ENCODE measurements around the gene LCN15.

LCN15 gene

DNA sequence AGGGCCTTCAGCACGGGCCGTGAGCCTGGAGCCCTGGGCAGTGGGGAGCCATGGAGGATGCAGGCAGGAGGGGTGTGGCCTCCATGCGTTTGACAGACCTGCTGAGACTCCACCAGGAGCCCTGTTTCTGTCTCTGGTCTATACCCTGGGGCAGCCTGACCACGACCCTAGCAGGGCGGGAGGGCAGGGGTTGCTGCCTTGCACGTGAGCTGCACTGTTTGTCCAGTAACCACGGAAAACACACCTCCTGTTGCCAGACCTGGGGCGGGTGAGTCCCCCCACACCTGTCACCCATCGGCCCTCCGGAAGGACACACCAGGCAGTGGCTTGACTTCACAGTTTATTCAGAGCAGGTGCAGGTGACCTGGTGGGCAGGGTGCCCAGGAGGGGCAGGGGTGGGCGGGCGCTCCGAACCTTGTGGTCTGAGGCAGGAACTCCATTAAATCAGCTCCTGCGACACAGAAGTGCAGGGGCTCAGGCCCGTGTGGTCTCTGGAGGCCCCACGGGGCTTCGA, 10.2 kb downstream of the LCN15 start:
- peak; percentile 26 for DNase-seq

DNA sequence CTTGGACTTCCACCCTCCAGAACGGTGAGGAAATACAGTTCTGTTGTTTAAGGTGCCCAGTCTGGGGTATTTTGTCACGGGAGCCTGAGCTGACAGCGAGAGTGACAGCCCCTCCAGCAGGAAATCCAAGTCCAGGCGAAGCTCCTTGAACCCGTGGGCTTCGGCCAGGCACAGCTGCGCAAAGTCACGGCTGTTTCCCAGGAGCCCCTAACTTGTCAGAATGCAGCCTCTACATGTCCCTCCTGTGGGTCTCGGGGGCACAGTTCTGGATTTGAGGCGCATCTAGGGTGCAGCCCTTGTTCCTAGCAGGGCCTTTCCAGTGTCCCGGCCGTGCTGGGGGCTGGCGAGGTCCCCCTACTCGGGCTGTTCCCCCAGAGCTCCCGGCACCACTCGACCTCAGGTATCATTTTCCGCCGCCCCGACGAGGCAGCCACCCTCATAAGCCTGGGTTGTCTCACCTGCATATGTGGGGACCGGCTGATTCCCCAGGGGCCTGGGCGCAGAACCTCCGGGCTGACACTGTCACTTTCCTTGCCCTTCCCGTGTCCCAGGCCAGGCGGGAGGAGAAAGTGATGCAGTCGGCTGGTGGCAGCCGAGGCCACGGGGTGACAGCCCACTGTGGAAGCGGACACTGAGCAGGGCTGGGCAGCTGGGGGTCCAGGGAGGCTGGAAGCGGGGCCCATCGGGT, 10.8 kb downstream of the LCN15 start:
- peak; percentile 10 for DNase-seq

DNA sequence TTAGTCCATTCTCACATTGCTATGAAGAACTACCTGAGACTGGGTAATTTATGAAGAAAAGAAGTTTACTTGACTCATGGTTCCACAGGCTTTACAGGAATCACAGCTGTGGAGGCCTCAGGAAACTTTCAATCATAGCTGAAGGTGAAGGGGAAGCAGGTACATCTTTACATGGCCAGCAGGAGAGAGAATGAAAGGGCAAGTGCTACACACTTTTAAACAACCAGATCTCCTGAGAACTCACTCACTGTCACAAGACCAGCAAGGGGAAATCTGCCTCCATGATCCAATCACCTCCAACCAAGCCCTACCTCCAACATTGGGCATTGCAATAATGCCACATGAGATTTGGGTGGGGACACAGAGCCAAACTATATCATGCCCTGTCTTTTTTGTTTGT, 12.5 kb downstream of the LCN15 start:
- DNase-seq, result no peak

DNA sequence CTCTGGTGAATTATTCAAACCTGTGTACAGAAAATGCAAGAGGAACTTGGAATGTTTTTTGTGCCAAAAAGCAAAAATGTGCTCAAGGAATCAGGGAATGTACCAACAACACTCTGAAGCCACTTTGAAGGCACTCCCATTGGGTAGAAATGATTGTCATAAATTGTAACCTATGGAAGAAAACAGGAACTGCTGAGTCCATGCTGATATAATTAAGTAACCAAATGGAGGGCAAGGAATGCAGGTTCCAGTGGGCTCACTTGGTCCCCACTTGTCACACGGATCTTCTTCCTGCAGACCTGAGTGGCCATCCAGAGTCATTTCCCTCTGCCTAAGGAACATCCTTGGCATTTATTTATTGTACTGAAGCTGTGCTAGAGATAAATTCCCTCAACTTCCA, 13.1 kb downstream of the LCN15 start:
- DNase-seq, result no peak

DNA sequence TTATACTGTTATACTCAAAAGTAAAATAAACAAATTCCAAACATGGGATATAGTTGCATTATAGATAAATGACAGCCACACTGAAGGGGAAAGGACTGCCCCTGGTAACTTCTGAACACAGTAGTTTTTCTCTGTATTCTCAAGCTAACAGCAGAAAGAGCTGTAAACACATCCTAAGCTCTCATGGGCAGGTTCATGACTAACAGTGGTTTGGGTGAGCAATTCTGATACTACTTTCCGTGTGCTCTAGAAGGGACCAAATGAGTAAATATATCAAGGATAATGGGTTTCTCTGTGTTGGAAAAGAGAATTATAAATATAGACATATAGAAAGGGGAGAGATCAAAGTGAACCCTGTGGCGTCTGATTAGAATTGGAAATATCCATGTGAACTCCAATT, 13.8 kb downstream of the LCN15 start:
- no peak for DNase-seq

DNA sequence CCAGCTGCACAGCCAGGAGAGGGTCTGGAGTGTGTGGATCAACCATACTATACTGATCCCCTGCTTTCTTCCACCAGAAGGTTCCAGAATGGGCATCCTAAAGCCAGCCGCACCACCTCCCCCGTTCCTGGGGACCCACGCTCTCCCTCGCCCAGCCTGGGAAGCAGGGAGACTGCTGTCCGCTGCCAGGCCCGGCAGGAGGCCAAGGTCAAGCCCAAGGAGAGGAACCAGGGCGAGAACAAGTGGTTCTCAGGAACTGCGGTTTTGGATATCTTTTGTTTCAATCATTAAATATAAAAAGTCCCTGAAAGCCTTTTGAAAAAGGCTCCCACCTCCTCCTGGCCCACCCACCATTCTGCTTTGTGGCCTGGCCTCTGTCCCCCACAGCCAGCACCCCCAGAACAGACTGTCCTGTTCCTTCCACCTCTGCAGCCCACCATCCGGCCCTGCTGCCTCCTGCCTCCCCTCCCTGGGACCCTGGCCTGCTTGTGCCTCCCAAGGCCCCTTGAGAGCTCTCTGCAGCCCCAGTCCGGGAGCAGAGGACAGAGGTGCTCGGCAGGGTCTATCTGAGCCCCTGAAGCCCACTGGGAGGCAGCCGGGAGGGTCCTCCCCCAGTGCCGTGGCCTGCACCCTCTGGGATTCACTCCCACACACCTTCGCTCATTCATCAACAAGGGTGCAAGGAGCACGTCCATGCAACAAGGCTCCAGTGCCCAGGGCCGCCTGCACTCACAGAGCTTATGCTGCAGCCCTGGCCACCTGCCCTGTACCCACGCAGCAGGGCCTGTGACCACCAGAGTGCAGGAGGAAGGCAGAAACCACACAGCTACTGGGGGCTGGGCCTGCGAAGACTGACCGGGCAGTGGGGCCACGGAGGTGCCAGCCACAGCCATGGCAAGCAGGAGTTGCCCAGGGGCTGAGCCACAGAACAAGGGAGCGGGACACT, 15.4 kb downstream of the LCN15 start:
- peak; percentile 16 for DNase-seq

DNA sequence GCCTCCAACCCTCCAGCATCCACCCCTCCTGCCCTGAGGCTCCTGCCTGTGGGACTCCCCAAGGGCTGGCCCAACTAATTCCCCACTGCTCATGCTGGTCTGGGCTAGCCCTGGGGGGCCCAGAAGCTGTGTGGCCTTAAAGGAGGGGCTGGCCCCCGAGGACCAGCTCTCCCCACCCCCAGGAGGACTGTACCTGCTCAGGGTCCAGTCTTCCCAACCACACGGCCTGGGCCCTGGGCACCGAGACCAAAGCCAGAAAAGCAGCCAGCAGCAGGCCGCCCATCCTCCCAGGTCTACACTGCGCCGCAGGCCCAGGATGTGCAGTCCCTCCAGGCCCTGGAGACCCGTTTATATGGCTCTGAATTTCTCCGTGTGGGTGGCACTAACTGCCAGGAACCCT, 16.1 kb downstream of the LCN15 start, which contains the start of gene LCN6:
TSS of gene LCN6 (minus strand) at position 325 of the 400 bp plus-strand sequence. CDS start at position 283, 42 bp downstream.
- peak; percentile 25 for DNase-seq

DNA sequence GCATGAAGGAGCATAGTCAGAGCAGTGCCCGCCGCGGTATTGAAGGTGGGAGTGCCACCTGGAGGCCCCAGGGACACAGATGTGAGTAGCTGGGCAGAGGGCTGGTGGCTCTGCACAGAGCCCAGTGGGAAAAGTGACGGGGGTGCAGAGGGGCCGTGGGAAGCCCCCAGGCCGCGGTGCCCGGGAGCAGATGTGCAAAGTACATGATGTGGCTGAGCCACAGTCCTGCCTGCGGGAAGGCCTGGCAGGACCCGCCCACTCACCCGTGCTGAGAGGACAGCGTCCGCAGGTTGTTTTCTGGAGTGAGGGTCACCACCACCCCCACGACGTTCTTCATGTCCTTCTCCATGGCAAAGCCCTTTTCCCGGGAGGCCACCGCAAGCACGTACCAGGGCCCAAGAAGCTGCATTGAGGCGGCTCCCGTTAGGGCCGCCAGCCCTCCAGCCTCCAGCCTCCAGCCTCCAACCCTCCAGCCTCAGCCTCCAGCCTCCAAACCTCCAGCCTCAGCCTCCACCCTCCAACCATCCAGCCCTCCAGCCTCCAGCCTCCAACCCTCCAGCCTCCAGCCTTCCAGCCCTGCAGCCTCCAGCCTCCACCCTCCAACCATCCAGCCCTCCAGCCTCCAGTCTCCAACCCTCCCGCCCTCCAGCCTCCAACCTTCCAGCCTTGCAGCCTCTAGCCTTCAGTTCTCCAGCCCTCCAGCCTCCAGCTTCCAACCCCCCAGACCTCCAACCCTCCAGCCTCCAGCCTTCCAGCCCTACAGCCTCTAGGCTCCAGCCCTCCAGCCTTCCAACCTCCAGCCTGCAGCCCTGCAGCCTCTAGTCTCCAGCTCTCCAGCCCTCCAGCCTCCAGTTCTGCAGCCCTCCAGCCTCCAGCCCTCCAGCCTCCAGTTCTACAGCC, 16.9 kb downstream of the LCN15 start:
- DNase-seq, result peak; percentile 20

DNA sequence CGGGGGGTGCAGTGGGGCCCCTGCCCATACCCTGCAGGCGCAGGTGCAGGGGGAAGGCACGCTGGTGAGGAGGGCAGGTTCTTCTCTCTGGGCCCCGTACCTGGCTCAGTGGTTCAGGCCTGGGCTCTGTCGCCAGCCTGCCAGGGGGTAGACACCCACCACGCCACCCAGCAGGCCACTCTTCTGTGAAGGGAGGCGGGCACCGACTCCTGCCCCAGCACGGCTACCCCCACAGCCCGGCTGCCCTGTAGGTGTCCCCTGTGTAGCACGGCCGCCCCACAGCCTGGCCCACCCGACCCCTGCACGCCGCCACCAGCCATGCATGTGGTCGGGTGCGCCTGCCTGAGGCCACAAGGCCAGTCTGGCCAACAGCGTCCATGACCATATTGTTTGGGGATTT, 17.7 kb downstream of the LCN15 start:
- peak; percentile 23 for DNase-seq

DNA sequence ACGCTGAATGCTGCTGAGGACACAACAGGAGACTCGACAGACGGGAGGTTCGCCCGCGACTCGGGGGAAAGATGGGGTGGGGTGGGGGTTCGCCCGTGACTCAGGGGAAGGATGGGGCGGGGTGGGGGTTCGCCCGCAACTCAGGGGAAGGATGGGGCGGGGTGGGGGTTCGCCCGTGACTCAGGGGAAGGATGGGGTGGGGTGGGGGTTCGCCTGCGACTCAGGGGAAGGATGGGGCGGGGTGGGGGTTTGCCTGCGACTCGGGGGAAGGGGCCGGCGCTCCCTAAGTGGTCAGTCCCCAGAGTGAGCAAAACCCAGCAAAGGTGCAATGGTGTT, 18.2 kb downstream of the LCN15 start:
- peak; percentile 26 for DNase-seq

DNA sequence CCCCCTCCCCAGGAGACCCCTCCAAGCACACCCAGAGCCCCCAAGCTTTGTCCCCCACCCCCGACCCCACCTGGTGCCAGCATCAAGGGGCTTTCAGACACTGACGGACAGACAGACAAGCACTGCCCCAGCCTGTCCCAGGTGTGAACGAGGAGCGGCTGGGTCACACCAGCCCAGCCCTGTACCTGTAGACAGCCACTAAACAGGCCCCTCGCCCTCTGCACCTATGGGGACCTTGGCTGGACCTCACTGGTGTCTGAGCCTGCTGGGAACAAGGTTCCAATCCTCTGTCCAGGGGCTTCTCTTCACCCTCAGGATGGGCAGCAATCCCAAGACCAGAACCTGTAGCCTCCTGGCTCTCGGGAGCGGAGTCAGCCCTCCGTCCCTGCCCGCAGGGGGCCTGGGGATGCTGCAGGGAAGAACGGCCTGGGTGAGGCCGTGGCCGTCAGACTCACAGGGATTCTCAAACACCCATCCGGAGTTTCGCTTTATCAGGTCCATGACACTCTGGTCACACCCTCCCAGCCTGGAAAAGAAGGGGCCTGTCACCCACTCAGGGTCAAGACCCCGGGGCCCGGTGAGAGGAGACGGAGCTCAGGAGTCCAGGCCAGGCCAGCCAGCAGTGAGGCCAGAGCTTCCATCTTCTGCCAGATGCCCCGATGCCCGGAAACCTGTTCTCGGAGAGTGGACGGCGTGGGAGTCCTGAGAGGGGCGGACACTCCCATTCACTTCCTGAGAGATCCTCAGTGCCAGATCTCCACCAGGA, 18.7 kb downstream of the LCN15 start:
- peak; percentile 12 for DNase-seq

DNA sequence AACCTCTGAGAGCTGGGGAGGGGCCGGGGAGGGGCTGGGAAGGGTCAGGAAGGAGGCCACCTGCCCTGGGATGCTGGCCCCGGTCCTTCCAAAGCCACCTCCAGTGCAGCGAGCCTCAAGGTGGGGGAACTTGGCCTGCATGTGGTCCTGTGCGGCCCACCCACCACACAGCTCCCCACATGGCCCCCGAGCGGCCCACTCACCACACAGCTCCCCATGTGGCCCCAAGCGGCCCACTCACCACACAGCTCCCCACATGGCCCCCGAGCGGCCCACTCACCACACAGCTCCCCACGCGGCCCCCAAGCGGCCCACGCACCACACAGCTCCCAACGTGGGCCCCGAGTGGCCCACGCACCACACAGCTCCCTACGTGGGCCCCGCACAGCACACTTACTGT, 19.5 kb downstream of the LCN15 start:
- DNase-seq, result peak; percentile 29

DNA sequence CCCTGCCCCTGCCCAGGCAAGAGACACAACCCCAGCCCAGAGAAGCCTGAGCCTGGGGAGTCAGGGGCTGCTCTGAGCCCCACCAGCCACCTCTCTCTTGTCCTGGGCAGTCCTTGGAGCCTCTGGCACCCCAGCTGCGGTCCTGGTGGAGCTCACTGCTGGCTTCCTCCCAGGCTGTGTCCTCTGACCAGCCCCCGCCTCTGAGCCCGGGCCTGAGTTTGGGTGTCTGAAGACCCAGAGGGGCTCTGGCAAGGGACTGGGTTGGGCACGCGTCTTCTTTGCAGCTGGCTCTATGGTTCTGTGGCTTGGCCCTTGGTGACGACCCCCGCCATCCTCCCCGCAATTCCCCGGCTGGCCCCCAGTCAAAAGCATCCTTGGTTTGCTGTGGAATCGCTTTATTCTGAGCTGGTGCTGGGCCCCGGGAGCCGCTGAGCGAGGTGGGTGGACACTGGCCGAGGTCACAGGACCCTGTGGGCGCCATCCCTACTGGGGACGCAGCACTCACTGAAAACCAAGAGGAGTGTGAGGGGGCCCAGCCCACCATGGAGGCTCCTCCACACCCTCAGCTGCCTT, 20.6 kb downstream of the LCN15 start:
- peak; percentile 21 for DNase-seq

DNA sequence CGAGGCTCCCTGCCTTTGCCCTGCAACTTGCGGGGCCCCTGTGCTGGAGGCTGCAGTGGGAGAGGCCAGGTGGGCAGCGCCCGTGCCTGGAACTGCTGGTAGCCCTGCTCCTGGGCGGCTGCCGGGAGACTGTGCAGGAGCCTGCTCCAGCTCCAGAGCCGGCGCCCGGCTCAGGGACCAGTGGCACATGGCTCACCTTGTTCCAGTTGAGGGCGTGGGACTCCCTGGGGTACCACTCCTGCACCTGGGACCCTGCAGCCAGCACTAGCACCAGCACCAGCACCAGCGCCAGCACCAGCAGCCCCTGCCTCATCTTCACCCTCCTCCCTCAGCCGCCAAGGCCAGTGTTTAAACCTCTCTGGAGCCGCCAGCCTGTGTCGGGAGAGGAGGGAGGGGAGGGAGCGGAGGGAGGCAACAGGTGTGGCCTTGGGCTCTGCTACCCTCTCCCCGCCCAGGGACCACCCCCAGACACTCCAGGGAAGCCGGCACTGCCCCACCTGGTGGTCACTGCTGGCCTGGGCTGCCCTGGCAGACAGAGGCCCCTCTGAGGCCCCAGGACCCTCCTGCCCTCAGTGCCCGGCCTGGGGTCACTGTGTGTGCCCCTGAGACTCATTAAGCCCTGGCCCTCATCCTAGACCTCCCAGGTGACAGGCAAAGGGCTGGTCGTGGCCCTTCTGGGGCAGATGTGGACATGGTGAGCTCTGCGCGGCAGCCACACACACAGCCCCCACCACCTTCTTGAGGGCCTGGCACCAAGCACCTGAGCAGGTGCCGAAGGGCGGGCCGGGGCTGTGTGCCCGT, 21.5 kb downstream of the LCN15 start, which contains the start of gene LCN10:
TSS of gene LCN10 (minus strand) at position 350 of the 801 bp plus-strand sequence. CDS start at position 313, 37 bp downstream.
- peak; percentile 31 for DNase-seq

DNA sequence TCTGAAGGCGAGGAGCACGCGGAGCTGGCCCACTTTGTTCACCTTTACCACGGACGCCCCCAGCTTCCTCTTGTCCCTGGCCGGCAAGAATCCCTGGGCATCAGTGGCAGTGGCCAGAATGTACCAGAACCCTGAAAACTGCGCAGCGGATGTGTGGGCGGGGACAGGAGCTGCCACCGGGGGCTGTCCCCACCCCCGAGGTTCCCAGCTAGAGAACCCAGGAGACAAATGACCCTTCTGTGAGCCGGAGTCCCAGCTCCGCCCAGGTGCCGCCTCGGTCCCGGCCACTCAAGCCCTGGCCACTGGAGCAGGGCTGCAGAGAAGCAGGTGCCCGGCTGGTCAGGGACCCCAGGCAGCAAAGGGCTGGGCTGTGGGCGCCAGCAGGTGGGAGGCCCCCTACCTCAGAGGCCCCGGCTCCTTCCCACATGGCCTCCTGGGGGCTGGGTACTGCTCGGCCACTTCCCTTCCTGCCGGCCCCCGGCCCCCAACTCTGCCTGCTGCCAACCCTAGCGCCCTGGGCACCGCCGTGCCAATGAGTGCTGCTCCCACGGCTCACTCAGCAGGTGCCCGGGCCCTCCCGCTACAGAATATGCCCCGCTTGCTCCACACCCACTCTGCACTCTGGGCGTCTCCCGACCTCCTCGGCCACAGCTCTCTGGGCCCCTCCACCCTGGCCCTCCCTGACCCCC, 22.3 kb downstream of the LCN15 start:
- DNase-seq, result peak; percentile 24

DNA sequence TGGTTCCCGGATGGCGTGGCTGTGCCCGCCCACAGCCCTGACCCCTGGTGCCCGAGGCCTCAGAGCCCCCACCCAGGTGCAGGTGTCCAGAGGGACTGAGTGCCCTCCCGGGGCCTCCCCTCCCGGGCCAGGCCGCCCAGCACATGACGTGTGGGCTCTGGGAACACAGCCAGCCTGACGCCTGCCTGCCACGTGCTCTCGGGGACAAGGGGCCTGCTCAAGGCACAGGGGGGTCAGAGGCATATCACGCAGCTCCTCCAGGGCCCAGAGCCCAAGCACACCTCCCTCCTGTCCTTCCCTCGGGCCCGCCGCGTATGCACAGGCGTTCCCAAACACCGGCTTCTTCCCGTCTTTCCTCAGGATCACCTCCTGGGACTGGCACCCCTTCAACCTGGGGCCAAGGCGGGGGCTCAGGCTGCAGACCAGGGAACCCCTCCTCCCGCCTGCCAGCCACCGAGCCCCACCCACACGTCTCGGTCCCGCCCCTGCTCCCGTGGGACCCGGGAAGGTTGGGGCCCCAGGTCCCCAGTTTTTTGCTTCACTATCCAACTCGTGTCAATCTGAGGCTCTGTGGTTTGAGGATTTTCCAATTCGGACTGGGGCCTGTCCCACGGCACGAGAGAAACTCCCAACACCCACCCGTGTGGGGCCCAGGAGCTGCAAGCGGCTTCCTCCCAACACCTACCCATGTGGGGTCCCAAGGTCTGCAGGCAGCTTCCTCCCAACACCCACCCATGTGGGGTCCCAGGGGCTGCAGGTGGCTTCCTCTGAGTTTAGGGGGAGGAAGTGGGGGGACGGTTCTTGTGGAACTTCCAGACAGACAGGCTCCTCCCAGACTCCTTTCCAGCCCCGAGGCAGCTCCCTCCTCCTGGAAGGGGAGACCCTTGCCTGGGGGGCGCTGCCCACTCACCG, 23.1 kb downstream of the LCN15 start:
- peak; percentile 50 for DNase-seq

DNA sequence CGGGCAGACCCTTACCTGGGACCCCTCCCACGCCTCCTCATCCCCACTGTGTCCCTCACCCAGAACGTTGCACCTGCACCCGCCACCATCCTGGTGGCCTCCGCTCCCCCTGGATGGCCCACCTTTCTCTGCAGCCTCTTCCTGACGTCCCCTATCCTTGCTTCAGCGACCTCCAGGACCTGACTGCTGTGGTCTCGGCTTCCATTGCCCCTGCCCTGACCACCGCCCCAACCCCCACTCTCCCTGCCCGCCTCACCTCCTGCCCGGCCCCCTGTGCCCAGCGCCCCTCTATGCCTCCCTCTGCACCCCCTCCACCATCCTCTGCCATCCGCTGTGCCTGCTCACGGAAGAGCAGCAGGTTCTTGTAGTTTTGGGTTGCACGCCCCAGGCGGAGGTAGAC, 23.8 kb downstream of the LCN15 start:
- DNase-seq, result no peak

DNA sequence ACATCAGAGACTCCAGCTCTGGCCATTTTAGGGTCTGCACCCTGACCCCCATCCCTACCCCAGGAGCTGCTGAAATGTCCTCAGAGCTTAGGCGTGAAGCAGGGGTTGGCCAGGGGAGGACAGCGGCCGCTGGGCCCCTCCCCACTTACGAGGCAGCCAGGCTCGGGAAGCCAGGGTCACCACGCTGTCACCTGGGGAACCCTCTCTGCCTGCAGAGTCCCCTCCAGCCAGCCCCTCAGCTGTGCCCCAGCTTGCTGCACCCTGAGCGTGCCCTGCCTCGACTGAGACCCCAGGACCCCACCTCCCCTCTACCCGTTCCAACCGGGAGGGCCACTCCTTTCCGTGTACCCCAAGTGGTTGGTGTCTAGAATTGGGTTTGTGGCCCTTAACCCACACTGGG, 24.2 kb downstream of the LCN15 start:
- peak; percentile 15 for DNase-seq

DNA sequence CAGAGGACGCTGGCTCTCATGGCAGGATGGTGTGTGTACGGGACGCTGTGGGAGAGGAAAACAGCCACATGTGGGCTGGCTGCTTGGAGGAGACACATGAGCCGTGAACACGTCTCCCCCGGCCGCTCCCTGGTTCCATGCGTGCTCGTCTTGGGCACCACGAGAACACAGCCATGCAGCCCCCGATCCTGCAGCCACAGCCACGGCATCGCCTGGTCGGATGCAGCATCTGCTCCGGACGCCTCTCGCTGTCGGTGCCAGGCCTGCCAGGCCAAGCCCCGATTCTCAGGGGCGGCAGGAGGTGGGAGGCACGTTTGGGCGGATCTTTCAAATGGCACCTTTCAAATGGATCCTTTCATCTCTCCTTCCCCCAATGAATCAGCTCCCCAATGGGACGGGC, 24.8 kb downstream of the LCN15 start:
- peak; percentile 16 for DNase-seq

Data from left hindlimb (tissue), 1 donor.